HEK293 (cell line): ENCODE measurements around the gene CALM3.

Experiments
- FEZF1 ChIP-seq: fragments of 450-650 bp; formaldehyde crosslinking; IDR thresholded peaks from 2 replicates; pipeline ENCODE4 v1.5.1; 2016; ENCODE audit warnings: missing biosample characterization, missing genetic modification characterization
- GLIS1 ChIP-seq: fragments of 450-650 bp; formaldehyde crosslinking; IDR thresholded peaks from 2 replicates; pipeline ENCODE4 v1.5.1; 2016; ENCODE audit warnings: missing biosample characterization, missing genetic modification characterization
- MYNN ChIP-seq: fragments of 450-650 bp; formaldehyde crosslinking; IDR thresholded peaks from 2 replicates; pipeline ENCODE4 v1.5.1; 2016; ENCODE audit warnings: missing biosample characterization, missing genetic modification characterization, borderline replicate concordance
- SP2 ChIP-seq: fragments of 450-650 bp; formaldehyde crosslinking; IDR thresholded peaks from 2 replicates; pipeline ENCODE4 v1.5.1; 2016; ENCODE audit warnings: missing biosample characterization, missing genetic modification characterization
- ZNF121 ChIP-seq: fragments of 450-650 bp; formaldehyde crosslinking; IDR thresholded peaks from 2 replicates; pipeline ENCODE4 v1.5.1; 2016; ENCODE audit warnings: missing biosample characterization, missing genetic modification characterization
- ZNF23 ChIP-seq: fragments of 450-650 bp; formaldehyde crosslinking; IDR thresholded peaks from 2 replicates; pipeline ENCODE4 v1.5.1; 2016; ENCODE audit warnings: missing biosample characterization, missing genetic modification characterization, borderline replicate concordance
- ZNF335 ChIP-seq: fragments of 450-650 bp; formaldehyde crosslinking; conservative IDR thresholded peaks from 2 replicates; pipeline ENCODE4 v1.5.1; 2016; ENCODE audit warnings: missing biosample characterization, missing genetic modification characterization
- ZNF341 ChIP-seq: fragments of 450-650 bp; formaldehyde crosslinking; IDR thresholded peaks from 2 replicates; pipeline ENCODE4; 2016; ENCODE audit warnings: low read depth, missing biosample characterization, missing genetic modification characterization
- ZNF610 ChIP-seq: fragments of 450-650 bp; formaldehyde crosslinking; IDR thresholded peaks from 2 replicates; pipeline ENCODE4 v1.5.1; 2016; ENCODE audit warnings: missing biosample characterization, missing genetic modification characterization, borderline replicate concordance
- ZNF626 ChIP-seq: fragments of 450-650 bp; sonication (Bioruptor Pico); formaldehyde crosslinking; IDR thresholded peaks from 2 replicates; pipeline ENCODE4 v1.5.1; 2018; ENCODE audit warnings: missing biosample characterization, missing genetic modification characterization, inconsistent platforms
- TF ChIP-seq, protein P1 (sequence below): fragments of 450-650 bp; formaldehyde crosslinking; IDR thresholded peaks from 2 replicates; pipeline ENCODE4 v1.5.1; 2016; ENCODE audit warnings: missing biosample characterization, missing genetic modification characterization
- TF ChIP-seq, protein P2 (sequence below): fragments of 450-650 bp; formaldehyde crosslinking; IDR thresholded peaks from 2 replicates; pipeline ENCODE4 v1.5.1; 2017; ENCODE audit warnings: missing biosample characterization, missing genetic modification characterization
- TF ChIP-seq, protein P3 (sequence below): fragments of 450-650 bp; IDR thresholded peaks from 2 replicates; pipeline ENCODE4 v1.5.1; 2018; ENCODE audit warnings: missing biosample characterization, mild to moderate bottlenecking, missing genetic modification characterization

DNA sequence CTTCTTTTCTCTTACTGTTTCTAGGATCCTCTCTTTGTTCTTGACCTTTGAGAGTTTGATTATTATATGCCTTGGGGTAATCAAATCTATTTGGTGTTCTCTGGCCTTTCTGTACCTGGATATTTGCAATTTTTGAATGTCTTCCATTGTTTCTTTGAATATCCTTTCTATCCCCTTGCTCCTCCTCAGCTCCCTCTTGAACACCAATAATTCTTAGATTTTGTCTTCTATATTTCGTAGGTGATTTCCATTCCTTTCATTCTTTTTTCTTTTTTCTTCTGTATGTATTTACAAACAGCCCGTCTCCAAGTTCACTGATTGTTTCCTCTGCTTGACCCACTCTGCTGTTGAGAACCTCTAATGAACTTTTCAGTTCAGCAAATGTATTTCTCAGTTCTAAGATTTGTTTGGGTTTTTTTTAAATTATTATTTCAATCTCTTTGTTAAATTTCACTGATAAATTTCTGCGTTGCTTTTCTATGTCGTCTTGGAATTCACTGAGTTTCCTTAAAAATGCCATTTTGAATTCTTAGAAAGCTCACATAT is 2.7 kb upstream of the CALM3 start:
- TF ChIP-seq ZNF121 (tag by site-specific recombination) (no peak), ZNF335 (no peak), ZNF610 (tag by site-specific recombination) (no peak), ZNF23 (tag by site-specific recombination) (no peak), ZNF341 (no peak), SP2 (tag by site-specific recombination) (no peak), GLIS1 (no peak), MYNN (tag by site-specific recombination) (no peak), FEZF1 (tag by site-specific recombination) (no peak), ZNF626 (tag by site-specific recombination) (no peak)
- TF ChIP-seq, protein P1, sequence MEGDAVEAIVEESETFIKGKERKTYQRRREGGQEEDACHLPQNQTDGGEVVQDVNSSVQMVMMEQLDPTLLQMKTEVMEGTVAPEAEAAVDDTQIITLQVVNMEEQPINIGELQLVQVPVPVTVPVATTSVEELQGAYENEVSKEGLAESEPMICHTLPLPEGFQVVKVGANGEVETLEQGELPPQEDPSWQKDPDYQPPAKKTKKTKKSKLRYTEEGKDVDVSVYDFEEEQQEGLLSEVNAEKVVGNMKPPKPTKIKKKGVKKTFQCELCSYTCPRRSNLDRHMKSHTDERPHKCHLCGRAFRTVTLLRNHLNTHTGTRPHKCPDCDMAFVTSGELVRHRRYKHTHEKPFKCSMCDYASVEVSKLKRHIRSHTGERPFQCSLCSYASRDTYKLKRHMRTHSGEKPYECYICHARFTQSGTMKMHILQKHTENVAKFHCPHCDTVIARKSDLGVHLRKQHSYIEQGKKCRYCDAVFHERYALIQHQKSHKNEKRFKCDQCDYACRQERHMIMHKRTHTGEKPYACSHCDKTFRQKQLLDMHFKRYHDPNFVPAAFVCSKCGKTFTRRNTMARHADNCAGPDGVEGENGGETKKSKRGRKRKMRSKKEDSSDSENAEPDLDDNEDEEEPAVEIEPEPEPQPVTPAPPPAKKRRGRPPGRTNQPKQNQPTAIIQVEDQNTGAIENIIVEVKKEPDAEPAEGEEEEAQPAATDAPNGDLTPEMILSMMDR (tag by site-specific recombination), result no peak
- TF ChIP-seq, protein P2, sequence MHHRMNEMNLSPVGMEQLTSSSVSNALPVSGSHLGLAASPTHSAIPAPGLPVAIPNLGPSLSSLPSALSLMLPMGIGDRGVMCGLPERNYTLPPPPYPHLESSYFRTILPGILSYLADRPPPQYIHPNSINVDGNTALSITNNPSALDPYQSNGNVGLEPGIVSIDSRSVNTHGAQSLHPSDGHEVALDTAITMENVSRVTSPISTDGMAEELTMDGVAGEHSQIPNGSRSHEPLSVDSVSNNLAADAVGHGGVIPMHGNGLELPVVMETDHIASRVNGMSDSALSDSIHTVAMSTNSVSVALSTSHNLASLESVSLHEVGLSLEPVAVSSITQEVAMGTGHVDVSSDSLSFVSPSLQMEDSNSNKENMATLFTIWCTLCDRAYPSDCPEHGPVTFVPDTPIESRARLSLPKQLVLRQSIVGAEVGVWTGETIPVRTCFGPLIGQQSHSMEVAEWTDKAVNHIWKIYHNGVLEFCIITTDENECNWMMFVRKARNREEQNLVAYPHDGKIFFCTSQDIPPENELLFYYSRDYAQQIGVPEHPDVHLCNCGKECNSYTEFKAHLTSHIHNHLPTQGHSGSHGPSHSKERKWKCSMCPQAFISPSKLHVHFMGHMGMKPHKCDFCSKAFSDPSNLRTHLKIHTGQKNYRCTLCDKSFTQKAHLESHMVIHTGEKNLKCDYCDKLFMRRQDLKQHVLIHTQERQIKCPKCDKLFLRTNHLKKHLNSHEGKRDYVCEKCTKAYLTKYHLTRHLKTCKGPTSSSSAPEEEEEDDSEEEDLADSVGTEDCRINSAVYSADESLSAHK (tag by site-specific recombination), result no peak
- TF ChIP-seq, protein P3, sequence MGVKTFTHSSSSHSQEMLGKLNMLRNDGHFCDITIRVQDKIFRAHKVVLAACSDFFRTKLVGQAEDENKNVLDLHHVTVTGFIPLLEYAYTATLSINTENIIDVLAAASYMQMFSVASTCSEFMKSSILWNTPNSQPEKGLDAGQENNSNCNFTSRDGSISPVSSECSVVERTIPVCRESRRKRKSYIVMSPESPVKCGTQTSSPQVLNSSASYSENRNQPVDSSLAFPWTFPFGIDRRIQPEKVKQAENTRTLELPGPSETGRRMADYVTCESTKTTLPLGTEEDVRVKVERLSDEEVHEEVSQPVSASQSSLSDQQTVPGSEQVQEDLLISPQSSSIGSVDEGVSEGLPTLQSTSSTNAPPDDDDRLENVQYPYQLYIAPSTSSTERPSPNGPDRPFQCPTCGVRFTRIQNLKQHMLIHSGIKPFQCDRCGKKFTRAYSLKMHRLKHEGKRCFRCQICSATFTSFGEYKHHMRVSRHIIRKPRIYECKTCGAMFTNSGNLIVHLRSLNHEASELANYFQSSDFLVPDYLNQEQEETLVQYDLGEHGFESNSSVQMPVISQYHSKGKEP (tag by site-specific recombination), result no peak
